ENCODE results near the gene DLG1. TPM values are rescaled to one million over a fixed set of nuclear protein-coding genes. Genes with fewer than 3 reads are reported as not detected.

The DLG1 gene
- total and polyA plus RNA-seq, 2 experiments from 2014 or later = 27.6 to 98.0 TPM

GRCh38 chr3:197076415-197076814, 222.0 kb downstream of the DLG1 start:
- no peaks in the 10 kb centered on the region for H3K27me3 ChIP-seq (ENCODE audit: insufficient read depth)
- H3K36me3 Mint-ChIP-seq (ENCODE audit: low read depth) = no peaks in the 10 kb centered on the region; the same call in 2 of the 3 replicates
- TF ChIP-seq EZH2 (IDR thresholded peaks at IDR 0.05; ENCODE audit: low read depth, unreplicated experiment) (no peak), POLR2AphosphoS5 (IDR thresholded peaks at IDR 0.05; ENCODE audit: low read depth) (no peak), CREB1 (CRISPR knock-in tag; IDR thresholded peaks at IDR 0.05; ENCODE audit: low read depth) (no peak), JUNB (IDR thresholded peaks at IDR 0.05; ENCODE audit: unreplicated experiment) (no peak), ZNF331 (CRISPR knock-in tag; IDR thresholded peaks at IDR 0.05; ENCODE audit: low read depth) (no peak), ETS1 (IDR thresholded peaks at IDR 0.05) (no peak), STAT1 (IDR thresholded peaks at IDR 0.05; ENCODE audit: unreplicated experiment) (no peak), EZH2phosphoT487 (IDR thresholded peaks at IDR 0.05; ENCODE audit: unreplicated experiment) (no peak), ZNF114 (CRISPR knock-in tag; IDR thresholded peaks at IDR 0.05) (no peak), NANOG (IDR thresholded peaks at IDR 0.05; ENCODE audit: borderline replicate concordance) (no peak)
- TF ChIP-seq, protein P1, sequence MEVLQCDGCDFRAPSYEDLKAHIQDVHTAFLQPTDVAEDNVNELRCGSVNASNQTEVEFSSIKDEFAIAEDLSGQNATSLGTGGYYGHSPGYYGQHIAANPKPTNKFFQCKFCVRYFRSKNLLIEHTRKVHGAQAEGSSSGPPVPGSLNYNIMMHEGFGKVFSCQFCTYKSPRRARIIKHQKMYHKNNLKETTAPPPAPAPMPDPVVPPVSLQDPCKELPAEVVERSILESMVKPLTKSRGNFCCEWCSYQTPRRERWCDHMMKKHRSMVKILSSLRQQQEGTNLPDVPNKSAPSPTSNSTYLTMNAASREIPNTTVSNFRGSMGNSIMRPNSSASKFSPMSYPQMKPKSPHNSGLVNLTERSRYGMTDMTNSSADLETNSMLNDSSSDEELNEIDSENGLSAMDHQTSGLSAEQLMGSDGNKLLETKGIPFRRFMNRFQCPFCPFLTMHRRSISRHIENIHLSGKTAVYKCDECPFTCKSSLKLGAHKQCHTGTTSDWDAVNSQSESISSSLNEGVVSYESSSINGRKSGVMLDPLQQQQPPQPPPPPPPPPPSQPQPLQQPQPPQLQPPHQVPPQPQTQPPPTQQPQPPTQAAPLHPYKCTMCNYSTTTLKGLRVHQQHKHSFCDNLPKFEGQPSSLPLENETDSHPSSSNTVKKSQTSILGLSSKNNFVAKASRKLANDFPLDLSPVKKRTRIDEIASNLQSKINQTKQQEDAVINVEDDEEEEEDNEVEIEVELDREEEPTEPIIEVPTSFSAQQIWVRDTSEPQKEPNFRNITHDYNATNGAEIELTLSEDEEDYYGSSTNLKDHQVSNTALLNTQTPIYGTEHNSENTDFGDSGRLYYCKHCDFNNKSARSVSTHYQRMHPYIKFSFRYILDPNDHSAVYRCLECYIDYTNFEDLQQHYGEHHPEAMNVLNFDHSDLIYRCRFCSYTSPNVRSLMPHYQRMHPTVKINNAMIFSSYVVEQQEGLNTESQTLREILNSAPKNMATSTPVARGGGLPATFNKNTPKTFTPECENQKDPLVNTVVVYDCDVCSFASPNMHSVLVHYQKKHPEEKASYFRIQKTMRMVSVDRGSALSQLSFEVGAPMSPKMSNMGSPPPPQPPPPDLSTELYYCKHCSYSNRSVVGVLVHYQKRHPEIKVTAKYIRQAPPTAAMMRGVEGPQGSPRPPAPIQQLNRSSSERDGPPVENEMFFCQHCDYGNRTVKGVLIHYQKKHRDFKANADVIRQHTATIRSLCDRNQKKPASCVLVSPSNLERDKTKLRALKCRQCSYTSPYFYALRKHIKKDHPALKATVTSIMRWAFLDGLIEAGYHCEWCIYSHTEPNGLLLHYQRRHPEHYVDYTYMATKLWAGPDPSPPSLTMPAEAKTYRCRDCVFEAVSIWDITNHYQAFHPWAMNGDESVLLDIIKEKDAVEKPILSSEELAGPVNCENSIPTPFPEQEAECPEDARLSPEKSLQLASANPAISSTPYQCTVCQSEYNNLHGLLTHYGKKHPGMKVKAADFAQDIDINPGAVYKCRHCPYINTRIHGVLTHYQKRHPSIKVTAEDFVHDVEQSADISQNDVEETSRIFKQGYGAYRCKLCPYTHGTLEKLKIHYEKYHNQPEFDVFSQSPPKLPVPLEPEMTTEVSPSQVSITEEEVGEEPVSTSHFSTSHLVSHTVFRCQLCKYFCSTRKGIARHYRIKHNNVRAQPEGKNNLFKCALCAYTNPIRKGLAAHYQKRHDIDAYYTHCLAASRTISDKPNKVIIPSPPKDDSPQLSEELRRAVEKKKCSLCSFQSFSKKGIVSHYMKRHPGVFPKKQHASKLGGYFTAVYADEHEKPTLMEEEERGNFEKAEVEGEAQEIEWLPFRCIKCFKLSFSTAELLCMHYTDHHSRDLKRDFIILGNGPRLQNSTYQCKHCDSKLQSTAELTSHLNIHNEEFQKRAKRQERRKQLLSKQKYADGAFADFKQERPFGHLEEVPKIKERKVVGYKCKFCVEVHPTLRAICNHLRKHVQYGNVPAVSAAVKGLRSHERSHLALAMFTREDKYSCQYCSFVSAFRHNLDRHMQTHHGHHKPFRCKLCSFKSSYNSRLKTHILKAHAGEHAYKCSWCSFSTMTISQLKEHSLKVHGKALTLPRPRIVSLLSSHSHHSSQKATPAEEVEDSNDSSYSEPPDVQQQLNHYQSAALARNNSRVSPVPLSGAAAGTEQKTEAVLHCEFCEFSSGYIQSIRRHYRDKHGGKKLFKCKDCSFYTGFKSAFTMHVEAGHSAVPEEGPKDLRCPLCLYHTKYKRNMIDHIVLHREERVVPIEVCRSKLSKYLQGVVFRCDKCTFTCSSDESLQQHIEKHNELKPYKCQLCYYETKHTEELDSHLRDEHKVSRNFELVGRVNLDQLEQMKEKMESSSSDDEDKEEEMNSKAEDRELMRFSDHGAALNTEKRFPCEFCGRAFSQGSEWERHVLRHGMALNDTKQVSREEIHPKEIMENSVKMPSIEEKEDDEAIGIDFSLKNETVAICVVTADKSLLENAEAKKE (CRISPR knock-in tag; IDR thresholded peaks at IDR 0.05) = no peak
- TF ChIP-seq, protein P2, sequence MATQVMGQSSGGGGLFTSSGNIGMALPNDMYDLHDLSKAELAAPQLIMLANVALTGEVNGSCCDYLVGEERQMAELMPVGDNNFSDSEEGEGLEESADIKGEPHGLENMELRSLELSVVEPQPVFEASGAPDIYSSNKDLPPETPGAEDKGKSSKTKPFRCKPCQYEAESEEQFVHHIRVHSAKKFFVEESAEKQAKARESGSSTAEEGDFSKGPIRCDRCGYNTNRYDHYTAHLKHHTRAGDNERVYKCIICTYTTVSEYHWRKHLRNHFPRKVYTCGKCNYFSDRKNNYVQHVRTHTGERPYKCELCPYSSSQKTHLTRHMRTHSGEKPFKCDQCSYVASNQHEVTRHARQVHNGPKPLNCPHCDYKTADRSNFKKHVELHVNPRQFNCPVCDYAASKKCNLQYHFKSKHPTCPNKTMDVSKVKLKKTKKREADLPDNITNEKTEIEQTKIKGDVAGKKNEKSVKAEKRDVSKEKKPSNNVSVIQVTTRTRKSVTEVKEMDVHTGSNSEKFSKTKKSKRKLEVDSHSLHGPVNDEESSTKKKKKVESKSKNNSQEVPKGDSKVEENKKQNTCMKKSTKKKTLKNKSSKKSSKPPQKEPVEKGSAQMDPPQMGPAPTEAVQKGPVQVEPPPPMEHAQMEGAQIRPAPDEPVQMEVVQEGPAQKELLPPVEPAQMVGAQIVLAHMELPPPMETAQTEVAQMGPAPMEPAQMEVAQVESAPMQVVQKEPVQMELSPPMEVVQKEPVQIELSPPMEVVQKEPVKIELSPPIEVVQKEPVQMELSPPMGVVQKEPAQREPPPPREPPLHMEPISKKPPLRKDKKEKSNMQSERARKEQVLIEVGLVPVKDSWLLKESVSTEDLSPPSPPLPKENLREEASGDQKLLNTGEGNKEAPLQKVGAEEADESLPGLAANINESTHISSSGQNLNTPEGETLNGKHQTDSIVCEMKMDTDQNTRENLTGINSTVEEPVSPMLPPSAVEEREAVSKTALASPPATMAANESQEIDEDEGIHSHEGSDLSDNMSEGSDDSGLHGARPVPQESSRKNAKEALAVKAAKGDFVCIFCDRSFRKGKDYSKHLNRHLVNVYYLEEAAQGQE (IDR thresholded peaks at IDR 0.05; ENCODE audit: unreplicated experiment) = no peak
- H3K9me2 ChIP-seq (ENCODE audit: insufficient read depth) = no peaks in the 10 kb centered on the region
- H3F3A ChIP-seq (replicated peaks; ENCODE audit: low read depth) = no peaks in the 10 kb centered on the region
- DNase-seq (ENCODE audit: low spot score) (no peak), ATAC-seq (no peak)
- H4K20me1 ChIP-seq (replicated peaks; ENCODE audit: insufficient read depth) = no peaks in the 10 kb centered on the region
- H3K27ac ChIP-seq (ENCODE audit: low read depth) = no peak overlapping the region
- no peaks in the 10 kb centered on the region for H3K27me3 Mint-ChIP-seq (ENCODE audit: insufficient read depth, low read depth, poor library complexity)
- H3K9me3 Mint-ChIP-seq = no peaks in the 10 kb centered on the region
- H3K27ac Mint-ChIP-seq = no peak overlapping the region
- no peaks in the 10 kb centered on the region for H3K36me3 ChIP-seq (ENCODE audit: insufficient read depth)
- no peaks in the 10 kb centered on the region for H3K79me2 ChIP-seq (replicated peaks; ENCODE audit: insufficient read depth)
- no peak overlapping the region for H3K4me3 ChIP-seq
- no peaks in the 10 kb centered on the region for H3K4me1 ChIP-seq (ENCODE audit: insufficient read depth)
- H2AFZ ChIP-seq = no peak overlapping the region
- no peaks in the 10 kb centered on the region for H3K4me1 Mint-ChIP-seq
- no peak overlapping the region for H3K4me2 ChIP-seq
- no peak overlapping the region for H3K4me3 Mint-ChIP-seq
